Measurements from ENCODE around the gene SLC39A10.
A peak's percentile ranks its signal among the peaks of the same experiment; 100 is the strongest.

SLC39A10 gene

GRCh38 chr2:195612611-195613495, 44.2 kb upstream of the SLC39A10 start:
- Histone ChIP-seq H3K4me2 (ENCODE audit: insufficient read depth, low read length, poor library complexity, severe bottlenecking) (no peak overlapping the region), H3K4ac (ENCODE audit: low read length) (no peak overlapping the region), H3K4me1 (ENCODE audit: control insufficient read depth in 2 of 2, insufficient read depth in 1 of 2, low read depth in 1 of 2, low read length in 2 of 2) (peaks cover 0 to 4% of the 10 kb centered on the region in 2 donors), H3K4me3 (ENCODE audit: low read length in 2 of 2) (no peak overlapping the region), H3K18ac (ENCODE audit: low read length) (no peak overlapping the region), H2AFZ (ENCODE audit: low read length) (peak overlapping the region; percentile 6), H2BK12ac (ENCODE audit: low read length) (no peak overlapping the region), H3K79me1 (ENCODE audit: low read depth, low read length) (no peaks in the 10 kb centered on the region), H3K9ac (ENCODE audit: low read depth, low read length, poor library complexity) (no peak overlapping the region), H3K14ac (ENCODE audit: low read length) (no peak overlapping the region), H3K36me3 (replicated peaks in 1 of 2; ENCODE audit: control insufficient read depth in 2 of 2, insufficient read depth in 2 of 2, low read length in 2 of 2) (no peaks in the 10 kb centered on the region), H2BK5ac (ENCODE audit: low read length) (no peak overlapping the region), H3K27me3 (ENCODE audit: control insufficient read depth in 3 of 3, insufficient read depth in 3 of 3, low read depth in 1 of 3, low read length in 3 of 3) (no peaks in the 10 kb centered on the region), H2BK15ac (ENCODE audit: low read length) (no peak overlapping the region), H2BK120ac (ENCODE audit: low read depth, low read length) (no peak overlapping the region), H2AK5ac (ENCODE audit: low read depth, low read length) (no peak overlapping the region), H3K27ac (replicated peaks; ENCODE audit: low read length) (peak overlapping the region; percentile 74), H3K9me3 (replicated peaks in 1 of 2; ENCODE audit: control insufficient read depth in 2 of 2, insufficient read depth in 1 of 2, low read depth in 1 of 2, low read length in 2 of 2) (no peaks in the 10 kb centered on the region), H4K91ac (ENCODE audit: low read depth, low read length, poor library complexity) (no peak overlapping the region), H3K23ac (ENCODE audit: low read depth, low read length, poor library complexity) (no peak overlapping the region), H4K8ac (ENCODE audit: low read depth, low read length) (no peak overlapping the region)
- peak; percentile 56 for DNase-seq (ENCODE audit: low spot score)
- no CpG with 5 or more reads among the region's 3 CpGs for WGBS, 2 donors (ENCODE audit: extremely low coverage in 2 of 2, insufficient read length in 2 of 2, insufficient replicate concordance in 1 of 2)

GRCh38 chr2:195613922-195614321, 43.1 kb upstream of the SLC39A10 start:
- no peak for DNase-seq (ENCODE audit: low spot score)
- no peak overlapping the region for H4K8ac ChIP-seq (ENCODE audit: low read depth, low read length)
- H3K9me3 ChIP-seq (replicated peaks in 1 of 2; ENCODE audit: control insufficient read depth in 2 of 2, insufficient read depth in 1 of 2, low read depth in 1 of 2, low read length in 2 of 2) = no peaks in the 10 kb centered on the region
- H2BK120ac ChIP-seq (ENCODE audit: low read depth, low read length) = no peak overlapping the region
- no peak overlapping the region for H2AFZ ChIP-seq (ENCODE audit: low read length)
- H3K14ac ChIP-seq (ENCODE audit: low read length) = no peak overlapping the region
- no peak overlapping the region for H3K4ac ChIP-seq (ENCODE audit: low read length)
- no peaks in the 10 kb centered on the region for H3K27me3 ChIP-seq (ENCODE audit: control insufficient read depth in 3 of 3, insufficient read depth in 3 of 3, low read depth in 1 of 3, low read length in 3 of 3)
- H3K79me1 ChIP-seq (ENCODE audit: low read depth, low read length) = no peaks in the 10 kb centered on the region
- no peak overlapping the region for H3K9ac ChIP-seq (ENCODE audit: low read depth, low read length, poor library complexity)
- H3K27ac ChIP-seq (replicated peaks; ENCODE audit: low read length) = no peak overlapping the region
- no peak overlapping the region for H2BK5ac ChIP-seq (ENCODE audit: low read length)
- no CpG with 5 or more reads among the region's 2 CpGs for WGBS, 2 donors (ENCODE audit: extremely low coverage in 2 of 2, insufficient read length in 2 of 2, insufficient replicate concordance in 1 of 2)
- no peak overlapping the region for H4K91ac ChIP-seq (ENCODE audit: low read depth, low read length, poor library complexity)
- H3K36me3 ChIP-seq (replicated peaks in 1 of 2; ENCODE audit: control insufficient read depth in 2 of 2, insufficient read depth in 2 of 2, low read length in 2 of 2) = no peaks in the 10 kb centered on the region
- H3K4me2 ChIP-seq (ENCODE audit: insufficient read depth, low read length, poor library complexity, severe bottlenecking) = no peak overlapping the region
- no peak overlapping the region for H2BK15ac ChIP-seq (ENCODE audit: low read length)
- H3K4me1 ChIP-seq (ENCODE audit: control insufficient read depth in 2 of 2, insufficient read depth in 1 of 2, low read depth in 1 of 2, low read length in 2 of 2) = peaks cover 0 to 4% of the 10 kb centered on the region in 2 donors
- no peak overlapping the region for H2BK12ac ChIP-seq (ENCODE audit: low read length)
- H3K23ac ChIP-seq (ENCODE audit: low read depth, low read length, poor library complexity) = no peak overlapping the region
- H3K4me3 ChIP-seq (ENCODE audit: low read length in 2 of 2) = no peak overlapping the region
- no peak overlapping the region for H3K18ac ChIP-seq (ENCODE audit: low read length)
- no peak overlapping the region for H2AK5ac ChIP-seq (ENCODE audit: low read depth, low read length)

DNA sequence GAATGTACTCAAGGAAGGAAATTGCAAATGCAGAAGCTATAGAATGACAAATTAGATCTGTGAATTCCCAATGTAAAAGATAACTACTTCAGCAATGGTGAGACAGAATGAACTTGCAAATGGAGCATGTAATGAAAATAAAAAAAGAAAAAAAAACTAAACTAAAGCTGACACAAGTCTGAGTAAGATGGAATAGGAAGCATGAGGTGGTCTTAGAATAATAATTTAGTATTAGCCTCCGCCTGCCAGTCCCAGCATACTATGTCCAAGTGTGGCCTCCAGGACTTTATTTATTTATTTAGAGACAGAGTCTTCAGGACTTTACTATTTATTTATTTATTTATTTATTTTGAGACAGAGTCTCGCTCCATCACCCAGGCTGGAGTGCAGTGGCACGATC, 37.4 kb upstream of the SLC39A10 start:
- Histone ChIP-seq H2BK5ac (ENCODE audit: low read length) (no peak overlapping the region), H4K91ac (ENCODE audit: low read depth, low read length, poor library complexity) (no peak overlapping the region), H2BK12ac (ENCODE audit: low read length) (no peak overlapping the region), H3K4me2 (ENCODE audit: insufficient read depth, low read length, poor library complexity, severe bottlenecking) (no peak overlapping the region), H2AFZ (ENCODE audit: low read length) (no peak overlapping the region), H4K8ac (ENCODE audit: low read depth, low read length) (no peak overlapping the region), H3K27me3 (ENCODE audit: control insufficient read depth in 3 of 3, insufficient read depth in 3 of 3, low read depth in 1 of 3, low read length in 3 of 3) (no peaks in the 10 kb centered on the region), H3K18ac (ENCODE audit: low read length) (no peak overlapping the region), H3K36me3 (replicated peaks in 1 of 2; ENCODE audit: control insufficient read depth in 2 of 2, insufficient read depth in 2 of 2, low read length in 2 of 2) (no peaks in the 10 kb centered on the region), H2BK120ac (ENCODE audit: low read depth, low read length) (no peak overlapping the region), H3K23ac (ENCODE audit: low read depth, low read length, poor library complexity) (no peak overlapping the region), H2BK15ac (ENCODE audit: low read length) (no peak overlapping the region), H3K4me1 (ENCODE audit: control insufficient read depth in 2 of 2, insufficient read depth in 1 of 2, low read depth in 1 of 2, low read length in 2 of 2) (no peaks in the 10 kb centered on the region), H3K9me3 (replicated peaks in 1 of 2; ENCODE audit: control insufficient read depth in 2 of 2, insufficient read depth in 1 of 2, low read depth in 1 of 2, low read length in 2 of 2) (no peaks in the 10 kb centered on the region), H3K4me3 (ENCODE audit: low read length in 2 of 2) (no peak overlapping the region), H2AK5ac (ENCODE audit: low read depth, low read length) (no peak overlapping the region), H3K27ac (replicated peaks; ENCODE audit: low read length) (no peak overlapping the region), H3K9ac (ENCODE audit: low read depth, low read length, poor library complexity) (no peak overlapping the region), H3K14ac (ENCODE audit: low read length) (no peak overlapping the region), H3K4ac (ENCODE audit: low read length) (no peak overlapping the region), H3K79me1 (ENCODE audit: low read depth, low read length) (no peaks in the 10 kb centered on the region)
- DNase-seq (ENCODE audit: low spot score) = no peak
- WGBS, 2 donors (ENCODE audit: extremely low coverage in 2 of 2, insufficient read length in 2 of 2, insufficient replicate concordance in 1 of 2) = no CpG with 5 or more reads among the region's 3 CpGs

DNA sequence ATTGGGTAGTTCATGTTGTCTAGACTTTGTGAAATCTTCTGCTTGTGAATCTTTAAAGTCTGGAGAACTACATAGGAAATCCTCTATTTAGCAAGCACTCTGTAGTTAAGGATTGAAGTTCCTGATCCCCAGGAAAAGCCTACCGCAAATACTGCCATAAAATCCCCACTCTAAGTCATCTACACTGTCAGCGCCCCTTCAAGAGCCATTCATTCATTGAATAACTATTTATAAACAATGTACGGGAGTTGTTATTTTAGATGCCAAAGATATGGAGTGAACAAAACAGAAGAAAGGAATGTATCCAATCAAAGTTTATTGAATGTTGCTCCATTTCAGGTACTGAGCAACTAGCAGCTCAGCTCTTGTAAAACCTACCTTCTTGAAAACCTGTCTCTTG, 36.5 kb upstream of the SLC39A10 start:
- Histone ChIP-seq H3K4me3 (ENCODE audit: low read length in 2 of 2) (no peak overlapping the region), H3K27ac (replicated peaks; ENCODE audit: low read length) (no peak overlapping the region), H2BK5ac (ENCODE audit: low read length) (no peak overlapping the region), H3K4ac (ENCODE audit: low read length) (no peak overlapping the region), H2BK15ac (ENCODE audit: low read length) (no peak overlapping the region), H3K79me1 (ENCODE audit: low read depth, low read length) (no peaks in the 10 kb centered on the region), H2BK120ac (ENCODE audit: low read depth, low read length) (no peak overlapping the region), H3K14ac (ENCODE audit: low read length) (no peak overlapping the region), H2AFZ (ENCODE audit: low read length) (no peak overlapping the region), H3K27me3 (ENCODE audit: control insufficient read depth in 3 of 3, insufficient read depth in 3 of 3, low read depth in 1 of 3, low read length in 3 of 3) (no peaks in the 10 kb centered on the region), H4K91ac (ENCODE audit: low read depth, low read length, poor library complexity) (no peak overlapping the region), H2BK12ac (ENCODE audit: low read length) (no peak overlapping the region), H3K4me2 (ENCODE audit: insufficient read depth, low read length, poor library complexity, severe bottlenecking) (no peak overlapping the region), H3K9ac (ENCODE audit: low read depth, low read length, poor library complexity) (no peak overlapping the region), H3K9me3 (replicated peaks in 1 of 2; ENCODE audit: control insufficient read depth in 2 of 2, insufficient read depth in 1 of 2, low read depth in 1 of 2, low read length in 2 of 2) (no peaks in the 10 kb centered on the region), H3K18ac (ENCODE audit: low read length) (no peak overlapping the region), H3K4me1 (ENCODE audit: control insufficient read depth in 2 of 2, insufficient read depth in 1 of 2, low read depth in 1 of 2, low read length in 2 of 2) (no peaks in the 10 kb centered on the region), H2AK5ac (ENCODE audit: low read depth, low read length) (no peak overlapping the region), H3K23ac (ENCODE audit: low read depth, low read length, poor library complexity) (no peak overlapping the region), H4K8ac (ENCODE audit: low read depth, low read length) (no peak overlapping the region), H3K36me3 (replicated peaks in 1 of 2; ENCODE audit: control insufficient read depth in 2 of 2, insufficient read depth in 2 of 2, low read length in 2 of 2) (no peaks in the 10 kb centered on the region)
- DNase-seq (ENCODE audit: low spot score) = no peak
- WGBS, 2 donors (ENCODE audit: extremely low coverage in 2 of 2, insufficient read length in 2 of 2, insufficient replicate concordance in 1 of 2) = no CpG with 5 or more reads among the region's 3 CpGs
